ENCODE measurements around the gene IRAK2. TPM values are rescaled to one million over a fixed set of nuclear protein-coding genes. Genes with fewer than 3 reads are reported as not detected.
"Not testable (repeated sequence)": the region's sequence is repeated elsewhere in the genome, so short reads cannot be mapped to it uniquely, and the experiment has no call there.

IRAK2 gene
- total RNA-seq, 4 donors from 2014 or later, result 4.4 to 23.3 (median 9.6) TPM

DNA sequence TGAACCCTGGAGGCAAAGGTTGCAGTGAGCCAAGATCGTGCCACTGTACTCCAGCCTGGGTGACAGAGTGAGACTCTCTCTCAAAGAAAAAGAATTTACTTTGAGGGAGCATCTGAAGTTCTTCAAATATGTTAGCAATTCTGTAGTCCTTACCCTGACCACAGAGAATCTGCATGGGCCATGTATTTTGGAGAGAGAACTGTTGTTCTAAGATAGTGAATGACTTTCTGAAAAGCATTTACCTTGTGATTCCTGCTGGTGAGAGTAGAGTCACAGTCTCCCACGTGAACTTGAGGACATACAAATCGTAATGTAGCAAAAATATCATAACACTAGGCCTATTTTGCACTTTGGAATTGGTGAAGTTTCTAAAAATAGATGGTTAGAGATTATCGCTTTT, 45.3 kb upstream of the IRAK2 start:
- WGBS, 2 donors, result 75 to 79% methylated on average over 4 of the region's 4 CpGs
- Histone ChIP-seq H3K36me3 (peaks cover 0 to 30% (median 0%) of the 10 kb centered on the region in 3 donors), H3K4me3 (no peak overlapping the region), H3K4me1 (peaks cover 8 to 34% (median 15%) of the 10 kb centered on the region in 3 donors), H3K27me3 (no peaks in the 10 kb centered on the region), H3K9me3 (no peaks in the 10 kb centered on the region), H3K27ac (no peak overlapping the region)
- intact Hi-C loops (cut with DNase I), result no loop called here
- no peak for TF ChIP-seq POLR2A (IDR thresholded peaks at IDR 0.05)
- TF ChIP-seq, protein P1, sequence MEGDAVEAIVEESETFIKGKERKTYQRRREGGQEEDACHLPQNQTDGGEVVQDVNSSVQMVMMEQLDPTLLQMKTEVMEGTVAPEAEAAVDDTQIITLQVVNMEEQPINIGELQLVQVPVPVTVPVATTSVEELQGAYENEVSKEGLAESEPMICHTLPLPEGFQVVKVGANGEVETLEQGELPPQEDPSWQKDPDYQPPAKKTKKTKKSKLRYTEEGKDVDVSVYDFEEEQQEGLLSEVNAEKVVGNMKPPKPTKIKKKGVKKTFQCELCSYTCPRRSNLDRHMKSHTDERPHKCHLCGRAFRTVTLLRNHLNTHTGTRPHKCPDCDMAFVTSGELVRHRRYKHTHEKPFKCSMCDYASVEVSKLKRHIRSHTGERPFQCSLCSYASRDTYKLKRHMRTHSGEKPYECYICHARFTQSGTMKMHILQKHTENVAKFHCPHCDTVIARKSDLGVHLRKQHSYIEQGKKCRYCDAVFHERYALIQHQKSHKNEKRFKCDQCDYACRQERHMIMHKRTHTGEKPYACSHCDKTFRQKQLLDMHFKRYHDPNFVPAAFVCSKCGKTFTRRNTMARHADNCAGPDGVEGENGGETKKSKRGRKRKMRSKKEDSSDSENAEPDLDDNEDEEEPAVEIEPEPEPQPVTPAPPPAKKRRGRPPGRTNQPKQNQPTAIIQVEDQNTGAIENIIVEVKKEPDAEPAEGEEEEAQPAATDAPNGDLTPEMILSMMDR (IDR thresholded peaks at IDR 0.05), result no peak
- DNase-seq, result no peak

DNA sequence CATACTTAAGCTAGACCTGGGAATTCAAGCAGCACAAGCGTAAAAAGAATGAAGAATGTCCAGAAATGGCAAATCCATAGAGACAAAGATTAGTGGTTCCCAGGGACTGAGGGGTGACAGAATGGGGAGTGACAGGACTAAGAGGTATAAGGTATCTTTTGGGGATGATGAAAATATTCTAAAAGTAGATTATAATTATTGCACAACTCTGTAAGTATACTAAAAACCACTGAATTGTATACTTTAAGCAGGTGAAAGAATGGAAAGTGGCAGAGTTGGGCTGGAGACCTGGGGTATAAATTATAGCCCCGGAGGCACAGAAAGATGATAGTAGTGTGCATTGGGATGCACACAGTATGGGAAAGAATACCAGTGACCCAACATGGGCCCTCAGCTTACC, 43.7 kb upstream of the IRAK2 start:
- Histone ChIP-seq H3K4me3 (no peak overlapping the region), H3K9me3 (no peaks in the 10 kb centered on the region), H3K36me3 (peaks cover under 1 to 45% (median 6%) of the 10 kb centered on the region in 3 donors), H3K27ac (no peak overlapping the region), H3K4me1 (peaks cover 8 to 29% (median 19%) of the 10 kb centered on the region in 3 donors), H3K27me3 (no peaks in the 10 kb centered on the region)
- TF ChIP-seq POLR2A (IDR thresholded peaks at IDR 0.05), result no peak
- TF ChIP-seq, protein P1 (IDR thresholded peaks at IDR 0.05), result no peak
- DNase-seq, result no peak
- intact Hi-C loops (cut with DNase I), result no loop called here
- 87 to 92% methylated on average over 2 of the region's 2 CpGs for WGBS, 2 donors

DNA sequence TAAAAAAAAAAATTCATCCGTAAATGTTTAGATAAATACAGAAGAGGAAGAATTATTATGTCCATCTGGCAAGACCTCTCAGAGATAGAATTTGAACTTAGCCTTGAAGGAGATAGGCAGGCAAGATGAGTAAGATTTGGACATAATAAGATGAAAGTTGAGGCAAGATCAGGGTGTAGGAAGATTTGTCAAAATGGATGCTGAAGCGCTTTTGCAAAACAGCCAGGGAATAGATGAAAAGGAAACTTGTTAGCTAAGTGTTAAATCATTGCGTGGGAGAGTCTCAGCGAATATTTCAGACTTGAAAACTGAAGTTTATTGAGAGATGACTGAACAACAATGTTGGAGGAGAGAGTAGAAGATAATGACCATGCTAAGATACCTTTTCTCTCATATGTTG, 42.0 kb upstream of the IRAK2 start:
- intact Hi-C loops (cut with DNase I), result no loop called here
- H3K27ac ChIP-seq, result no peak overlapping the region
- H3K27me3 ChIP-seq, result no peaks in the 10 kb centered on the region
- peaks cover 7 to 61% (median 22%) of the 10 kb centered on the region in 3 donors for H3K36me3 ChIP-seq
- TF ChIP-seq POLR2A (IDR thresholded peaks at IDR 0.05), result no peak
- TF ChIP-seq, protein P1 (IDR thresholded peaks at IDR 0.05), result no peak
- no peaks in the 10 kb centered on the region for H3K9me3 ChIP-seq
- H3K4me1 ChIP-seq, result peaks cover 0 to 12% (median 5%) of the 10 kb centered on the region in 3 donors
- no peak overlapping the region for H3K4me3 ChIP-seq
- 84 to 91% methylated on average over 4 of the region's 4 CpGs for WGBS, 2 donors
- no peak for DNase-seq

DNA sequence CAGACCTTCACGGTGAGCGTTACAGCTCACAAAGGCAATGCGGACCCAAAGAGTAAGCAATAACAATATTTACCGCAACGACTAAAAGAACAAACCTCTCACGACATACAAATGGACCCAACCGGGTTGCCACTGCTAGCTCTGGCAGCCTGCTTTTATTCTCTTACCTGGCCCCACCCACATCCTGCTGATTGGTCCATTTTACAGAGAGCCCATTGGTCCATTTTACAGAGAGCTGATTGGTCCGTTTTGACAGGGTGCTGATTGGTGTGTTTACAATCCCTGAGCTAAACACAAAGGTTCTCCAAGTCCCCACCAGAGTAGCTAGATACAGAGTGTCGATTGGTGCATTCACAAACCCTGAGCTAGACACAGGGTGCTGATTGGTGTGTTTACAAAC, 28.8 kb upstream of the IRAK2 start:
- intact Hi-C loops (cut with DNase I); DNase-seq; H3K27ac ChIP-seq; H3K9me3 ChIP-seq; H3K27me3 ChIP-seq; H3K36me3 ChIP-seq; H3K4me3 ChIP-seq; H3K4me1 ChIP-seq: not testable (repeated sequence)
- 85 to 92% methylated on average over 7 to 8 of the region's 9 CpGs for WGBS, 2 donors

DNA sequence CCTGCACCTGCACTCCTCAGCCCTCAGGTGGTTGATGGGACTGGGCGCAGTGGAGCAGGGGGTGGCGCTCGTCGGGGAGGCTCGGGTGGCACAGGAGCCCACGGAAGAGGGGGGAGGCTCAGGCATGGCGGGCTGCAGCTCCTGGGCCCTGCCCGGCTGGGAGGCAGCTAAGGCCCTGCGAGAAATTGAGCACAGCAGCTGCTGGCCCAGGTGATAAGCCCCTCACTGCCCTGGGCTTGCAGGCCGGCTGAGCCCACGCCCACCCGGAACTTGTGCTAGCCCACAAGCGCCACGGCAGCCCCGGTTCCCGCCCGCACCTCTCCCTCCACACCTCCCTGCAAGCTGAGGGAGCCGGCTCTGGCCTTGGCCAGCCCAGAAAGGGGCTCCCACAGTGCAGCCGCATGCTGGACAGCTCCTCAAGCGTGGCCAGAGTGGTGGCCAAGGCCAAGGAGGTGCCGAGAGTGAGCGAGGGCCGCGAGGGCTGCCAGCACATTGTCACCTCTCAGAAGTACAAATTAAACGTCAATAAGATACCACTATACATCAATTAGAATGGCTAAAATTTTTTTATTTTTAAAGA, 28.2 kb upstream of the IRAK2 start:
- H3K9me3 ChIP-seq, result no peaks in the 10 kb centered on the region
- DNase-seq, result no peak
- intact Hi-C loops (cut with DNase I), result no loop called here
- no peak overlapping the region for H3K4me3 ChIP-seq
- no peak overlapping the region for H3K27ac ChIP-seq
- 93 to 96% methylated on average over 5 to 12 of the region's 25 CpGs for WGBS, 2 donors
- H3K36me3 ChIP-seq, result no peaks in the 10 kb centered on the region
- TF ChIP-seq, protein P1 (IDR thresholded peaks at IDR 0.05), result no peak
- TF ChIP-seq POLR2A (IDR thresholded peaks at IDR 0.05), result no peak
- no peaks in the 10 kb centered on the region for H3K27me3 ChIP-seq
- H3K4me1 ChIP-seq, result peaks cover 0 to 4% (median 0%) of the 10 kb centered on the region in 3 donors

DNA sequence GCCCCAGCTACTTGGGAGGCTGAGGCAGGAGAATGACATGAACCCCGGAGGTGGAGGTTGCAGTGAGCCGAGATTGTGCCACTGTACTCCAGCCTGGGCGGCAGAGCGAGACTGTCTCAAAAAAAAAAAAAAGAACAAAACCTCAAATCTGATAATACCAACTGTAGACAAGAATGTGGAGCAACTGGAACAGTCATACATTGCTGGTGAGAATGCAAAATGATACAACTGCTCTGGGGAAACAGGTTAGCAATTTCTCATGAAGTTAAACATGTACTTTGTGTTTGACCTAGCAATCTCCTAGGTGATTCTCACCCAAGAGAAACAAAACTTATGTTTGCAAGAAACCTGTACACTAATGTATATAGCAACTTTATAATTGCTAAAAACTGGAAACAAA, 27.5 kb upstream of the IRAK2 start:
- DNase-seq, result no peak

More for the DNA sequence above, 27.5 kb upstream of the IRAK2 start:
- no peaks in the 10 kb centered on the region for H3K27me3 ChIP-seq
- intact Hi-C loops (cut with DNase I), result no loop called here
- TF ChIP-seq, protein P1 (IDR thresholded peaks at IDR 0.05), result no peak
- TF ChIP-seq POLR2A (IDR thresholded peaks at IDR 0.05), result no peak
- H3K4me3 ChIP-seq, result no peak overlapping the region
- H3K36me3 ChIP-seq, result no peaks in the 10 kb centered on the region
- no peaks in the 10 kb centered on the region for H3K9me3 ChIP-seq
- H3K27ac ChIP-seq, result no peak overlapping the region
- peaks cover 0 to 6% (median 0%) of the 10 kb centered on the region in 3 donors for H3K4me1 ChIP-seq
- 70 to 79% methylated on average over 4 of the region's 4 CpGs for WGBS, 2 donors
